Measurements from ENCODE around the gene GFRA1. TPM values are rescaled to one million over a fixed set of nuclear protein-coding genes. Genes with fewer than 3 reads are reported as not detected.
"Not testable (repeated sequence)": the region's sequence is repeated elsewhere in the genome, so short reads cannot be mapped to it uniquely, and the experiment has no call there.

The GFRA1 gene
- total and polyA plus RNA-seq, 10 donors = 0.52 to 36.5 (median 4.5) TPM

- no peaks in the 10 kb centered on the region for H3K9me3 ChIP-seq
- intact Hi-C loops (cut with DNase I; ENCODE audit: low total_unique reads) = no loop called here
- H3K27me3 ChIP-seq (replicated peaks in 1 of 7) = no peaks in the 10 kb centered on the region
- no peak overlapping the region for H3K27ac ChIP-seq
- no peaks in the 10 kb centered on the region for H3K36me3 ChIP-seq
- no peak for DNase-seq
- 76 to 80% (median 77%) methylated on average over 4 of the region's 4 CpGs for WGBS, 5 donors
- TF ChIP-seq POLR2AphosphoS5 (IDR thresholded peaks at IDR 0.05) (no peak), POLR2A (IDR thresholded peaks at IDR 0.05) (no peak)
- TF ChIP-seq, protein P1, sequence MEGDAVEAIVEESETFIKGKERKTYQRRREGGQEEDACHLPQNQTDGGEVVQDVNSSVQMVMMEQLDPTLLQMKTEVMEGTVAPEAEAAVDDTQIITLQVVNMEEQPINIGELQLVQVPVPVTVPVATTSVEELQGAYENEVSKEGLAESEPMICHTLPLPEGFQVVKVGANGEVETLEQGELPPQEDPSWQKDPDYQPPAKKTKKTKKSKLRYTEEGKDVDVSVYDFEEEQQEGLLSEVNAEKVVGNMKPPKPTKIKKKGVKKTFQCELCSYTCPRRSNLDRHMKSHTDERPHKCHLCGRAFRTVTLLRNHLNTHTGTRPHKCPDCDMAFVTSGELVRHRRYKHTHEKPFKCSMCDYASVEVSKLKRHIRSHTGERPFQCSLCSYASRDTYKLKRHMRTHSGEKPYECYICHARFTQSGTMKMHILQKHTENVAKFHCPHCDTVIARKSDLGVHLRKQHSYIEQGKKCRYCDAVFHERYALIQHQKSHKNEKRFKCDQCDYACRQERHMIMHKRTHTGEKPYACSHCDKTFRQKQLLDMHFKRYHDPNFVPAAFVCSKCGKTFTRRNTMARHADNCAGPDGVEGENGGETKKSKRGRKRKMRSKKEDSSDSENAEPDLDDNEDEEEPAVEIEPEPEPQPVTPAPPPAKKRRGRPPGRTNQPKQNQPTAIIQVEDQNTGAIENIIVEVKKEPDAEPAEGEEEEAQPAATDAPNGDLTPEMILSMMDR (IDR thresholded peaks at IDR 0.05 in 8 of 11, conservative IDR thresholded peaks at IDR 0.05 in 3 of 11) = no peak
- H3K4me3 ChIP-seq = no peak overlapping the region
- H3K4me1 ChIP-seq = no peaks in the 10 kb centered on the region
Measured at GRCh38 chr10:116053910-116054309, 219.1 kb downstream of the GFRA1 start.

DNA sequence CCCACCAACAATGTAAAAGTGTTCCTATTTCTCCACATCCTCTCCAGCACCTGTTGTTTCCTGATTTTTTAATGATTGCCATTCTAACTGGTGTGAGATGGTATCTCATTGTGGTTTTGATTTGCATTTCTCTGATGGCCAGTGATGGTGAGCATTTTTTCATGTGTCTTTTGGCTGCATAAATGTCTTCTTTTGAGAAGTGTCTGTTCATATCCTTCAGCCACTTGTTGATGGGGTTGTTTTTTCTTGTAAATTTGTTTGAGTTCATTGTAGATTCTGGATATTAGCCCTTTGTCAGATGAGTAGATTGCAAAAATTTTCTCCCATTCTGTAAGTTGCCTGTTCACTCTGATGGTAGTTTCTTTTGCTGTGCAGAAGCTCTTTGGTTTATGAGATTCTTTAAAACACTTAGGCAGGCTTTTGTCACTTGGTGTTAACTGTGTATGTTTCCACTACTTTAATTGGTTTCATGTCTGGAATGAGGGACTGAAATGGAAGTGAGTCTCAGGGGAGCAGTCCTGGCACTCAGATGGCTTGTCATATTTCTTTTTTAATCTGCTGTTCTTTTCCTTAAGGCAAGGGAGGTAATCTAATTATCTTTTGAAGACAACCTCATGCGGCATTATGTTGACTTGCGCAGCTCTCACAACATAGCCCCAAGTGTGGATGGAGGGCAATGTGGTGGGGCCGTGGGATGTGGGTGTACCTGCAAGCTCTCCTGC is 219.8 kb downstream of the GFRA1 start:
- H3K9me3 ChIP-seq; intact Hi-C loops (cut with DNase I; ENCODE audit: low total_unique reads); H3K4me1 ChIP-seq; H3K27me3 ChIP-seq (replicated peaks in 1 of 7); H3K27ac ChIP-seq; H3K36me3 ChIP-seq; H3K4me3 ChIP-seq; DNase-seq: not testable (repeated sequence)
- 83 to 98% (median 90%) methylated on average over 3 of the region's 3 CpGs for WGBS, 5 donors

DNA sequence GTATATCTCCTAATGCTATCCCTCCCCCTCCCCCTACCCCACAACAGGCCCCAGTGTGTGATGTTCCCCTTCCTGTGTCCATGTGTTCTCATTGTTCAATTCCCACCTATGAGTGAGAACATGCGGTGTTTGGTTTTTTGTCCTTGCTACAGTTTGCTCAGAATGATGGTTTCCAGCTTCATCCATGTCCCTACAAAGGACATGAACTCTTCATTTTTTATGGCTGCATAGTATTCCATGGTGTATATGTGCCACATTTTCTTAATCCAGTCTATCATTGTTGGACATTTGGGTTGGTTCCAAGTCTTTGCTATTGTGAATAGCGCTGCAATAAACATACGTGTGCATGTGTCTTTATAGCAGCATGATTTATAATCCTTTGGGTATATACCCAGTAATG is 220.5 kb downstream of the GFRA1 start:
- H3K36me3 ChIP-seq; H3K9me3 ChIP-seq; intact Hi-C loops (cut with DNase I; ENCODE audit: low total_unique reads); H3K4me1 ChIP-seq; H3K27ac ChIP-seq; H3K4me3 ChIP-seq; DNase-seq; H3K27me3 ChIP-seq (replicated peaks in 1 of 7): not testable (repeated sequence)
- WGBS, 5 donors = 67 to 100% (median 95%) methylated on average over 1 to 3 of the region's 3 CpGs

DNA sequence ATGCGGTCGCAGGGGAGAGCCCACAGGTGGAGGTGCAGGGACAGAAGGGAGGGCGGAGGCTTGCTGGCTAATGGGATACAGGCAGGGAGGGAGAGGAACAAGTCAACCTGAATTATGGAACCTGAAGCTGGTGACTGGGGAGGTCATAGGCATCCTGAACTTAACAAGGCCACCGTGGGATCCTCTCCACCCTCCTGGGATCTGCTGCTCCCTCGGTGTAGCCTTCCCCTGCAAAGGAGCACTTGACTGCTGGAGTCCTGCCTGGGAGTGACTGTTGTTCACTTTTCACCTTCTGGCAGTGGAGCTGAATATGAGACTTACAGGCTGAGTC is 223.1 kb downstream of the GFRA1 start:
- no peak for DNase-seq
- intact Hi-C loops (cut with DNase I; ENCODE audit: low total_unique reads) = no loop called here
- Histone ChIP-seq H3K4me3 (no peak overlapping the region), H3K27me3 (replicated peaks in 1 of 7) (no peaks in the 10 kb centered on the region), H3K27ac (no peak overlapping the region), H3K4me1 (no peaks in the 10 kb centered on the region), H3K36me3 (no peaks in the 10 kb centered on the region), H3K9me3 (no peaks in the 10 kb centered on the region)
- 79 to 92% (median 87%) methylated on average over 5 of the region's 5 CpGs for WGBS, 5 donors
- TF ChIP-seq, protein P1 (IDR thresholded peaks at IDR 0.05 in 8 of 11, conservative IDR thresholded peaks at IDR 0.05 in 3 of 11) = no peak
- TF ChIP-seq POLR2A (IDR thresholded peaks at IDR 0.05) = no peak
- TF ChIP-seq POLR2AphosphoS5 (IDR thresholded peaks at IDR 0.05) = no peak

- TF ChIP-seq POLR2AphosphoS5 (IDR thresholded peaks at IDR 0.05) (no peak), POLR2A (IDR thresholded peaks at IDR 0.05) (no peak)
- TF ChIP-seq, protein P1 (IDR thresholded peaks at IDR 0.05 in 8 of 11, conservative IDR thresholded peaks at IDR 0.05 in 3 of 11) = no peak
- intact Hi-C loops (cut with DNase I; ENCODE audit: low total_unique reads) = no loop called here
- H3K4me1 ChIP-seq = no peaks in the 10 kb centered on the region
- H3K27me3 ChIP-seq (replicated peaks in 1 of 7) = no peaks in the 10 kb centered on the region
- no peaks in the 10 kb centered on the region for H3K36me3 ChIP-seq
- no peak overlapping the region for H3K27ac ChIP-seq
- H3K9me3 ChIP-seq = no peaks in the 10 kb centered on the region
- no peak for DNase-seq
- WGBS, 5 donors = 75 to 87% (median 86%) methylated on average over 10 of the region's 10 CpGs
- H3K4me3 ChIP-seq = no peak overlapping the region
Measured at GRCh38 chr10:116049158-116049973, 223.6 kb downstream of the GFRA1 start.

All from spleen (tissue), 11 donors.